ENCODE measurements around the gene GALNT6.

GALNT6 gene, protein sequence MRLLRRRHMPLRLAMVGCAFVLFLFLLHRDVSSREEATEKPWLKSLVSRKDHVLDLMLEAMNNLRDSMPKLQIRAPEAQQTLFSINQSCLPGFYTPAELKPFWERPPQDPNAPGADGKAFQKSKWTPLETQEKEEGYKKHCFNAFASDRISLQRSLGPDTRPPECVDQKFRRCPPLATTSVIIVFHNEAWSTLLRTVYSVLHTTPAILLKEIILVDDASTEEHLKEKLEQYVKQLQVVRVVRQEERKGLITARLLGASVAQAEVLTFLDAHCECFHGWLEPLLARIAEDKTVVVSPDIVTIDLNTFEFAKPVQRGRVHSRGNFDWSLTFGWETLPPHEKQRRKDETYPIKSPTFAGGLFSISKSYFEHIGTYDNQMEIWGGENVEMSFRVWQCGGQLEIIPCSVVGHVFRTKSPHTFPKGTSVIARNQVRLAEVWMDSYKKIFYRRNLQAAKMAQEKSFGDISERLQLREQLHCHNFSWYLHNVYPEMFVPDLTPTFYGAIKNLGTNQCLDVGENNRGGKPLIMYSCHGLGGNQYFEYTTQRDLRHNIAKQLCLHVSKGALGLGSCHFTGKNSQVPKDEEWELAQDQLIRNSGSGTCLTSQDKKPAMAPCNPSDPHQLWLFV

DNA sequence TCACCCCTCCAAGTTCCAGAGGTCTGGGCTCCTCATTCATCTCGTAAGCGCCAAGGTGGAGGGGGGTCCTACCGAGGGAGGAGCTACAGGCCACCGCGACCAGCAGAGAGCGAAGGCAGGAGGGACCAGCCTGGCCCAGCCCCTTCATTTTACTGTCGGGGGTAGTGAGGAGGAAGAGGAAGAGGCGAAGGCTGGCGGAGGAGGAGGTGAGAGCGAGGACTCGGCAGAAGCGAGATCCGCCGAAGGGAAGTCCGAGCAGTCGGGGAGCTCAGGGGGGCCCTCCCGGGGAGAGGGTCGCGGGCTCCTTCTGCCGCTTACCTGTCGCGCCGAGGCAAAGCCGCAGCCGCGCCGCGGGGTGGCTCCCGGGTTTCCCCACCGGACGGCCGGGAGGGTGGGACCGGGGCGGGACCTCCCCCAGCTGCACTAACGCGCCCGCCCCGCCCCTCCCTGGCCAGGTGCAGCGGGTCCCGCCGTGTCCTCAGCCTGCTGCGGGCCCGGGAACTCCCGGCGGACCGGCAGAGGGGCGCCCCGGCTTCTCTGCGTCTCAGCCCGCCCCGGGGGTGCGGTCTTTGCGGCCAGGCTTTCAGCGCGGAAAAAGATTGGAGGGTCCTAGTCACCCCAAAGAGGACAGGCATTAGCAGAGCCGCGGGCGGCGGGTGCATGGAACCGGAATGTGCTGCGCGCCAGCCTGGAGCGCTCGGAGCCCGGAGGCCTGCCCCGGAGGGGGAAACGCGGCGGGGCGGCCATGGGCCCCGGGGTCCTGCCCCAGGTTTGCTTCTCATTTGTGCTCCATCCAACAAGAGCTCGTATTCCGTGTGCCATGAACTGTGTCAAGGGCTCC, at the start of gene GALNT6:
Gene GALNT6 (minus strand): TSS at position 124 of the 841 bp plus-strand sequence. CDS start 11,625 bp downstream, outside the sequence.
- DNase-seq = peak; percentile 64

DNA sequence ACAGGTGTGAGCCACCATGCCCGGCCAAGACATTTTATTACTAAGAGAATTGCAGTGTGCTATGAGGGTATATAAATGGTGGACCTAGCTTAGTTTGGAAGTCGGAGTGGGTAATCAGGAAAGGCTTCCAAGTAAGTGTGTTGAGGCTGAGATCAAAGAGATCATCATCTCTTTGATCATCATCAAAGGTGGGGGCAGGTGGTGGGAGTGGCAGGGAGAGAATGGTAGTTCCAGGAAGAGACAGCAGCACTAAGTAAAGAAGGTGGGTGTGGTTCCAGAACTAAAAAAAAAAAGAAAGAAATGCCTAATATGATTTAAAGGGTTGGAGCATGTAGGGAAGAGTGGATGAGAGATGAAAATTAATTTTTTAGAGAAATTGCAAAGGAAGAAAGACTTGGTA, 48.1 kb upstream of the GALNT6 start:
- no peak for DNase-seq

DNA sequence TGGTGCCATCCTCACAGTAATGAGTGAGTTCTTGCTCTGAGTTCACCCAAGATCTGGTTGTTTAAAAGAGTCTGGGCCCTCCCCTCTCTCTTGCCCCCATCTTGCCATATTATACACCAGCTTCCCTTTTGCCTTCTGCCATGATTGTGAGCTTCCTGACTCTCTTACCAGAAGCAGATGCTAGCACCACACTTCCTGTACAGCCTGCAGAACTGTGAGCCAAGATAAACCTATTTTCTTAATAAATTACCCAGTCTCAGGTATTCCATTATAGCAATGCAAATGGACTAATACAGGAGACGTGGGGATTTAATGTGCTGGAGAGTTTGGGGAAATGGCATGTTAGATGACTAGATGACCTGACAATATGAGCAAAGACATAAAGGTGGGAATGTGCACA, 46.2 kb upstream of the GALNT6 start:
- no peak for DNase-seq

DNA sequence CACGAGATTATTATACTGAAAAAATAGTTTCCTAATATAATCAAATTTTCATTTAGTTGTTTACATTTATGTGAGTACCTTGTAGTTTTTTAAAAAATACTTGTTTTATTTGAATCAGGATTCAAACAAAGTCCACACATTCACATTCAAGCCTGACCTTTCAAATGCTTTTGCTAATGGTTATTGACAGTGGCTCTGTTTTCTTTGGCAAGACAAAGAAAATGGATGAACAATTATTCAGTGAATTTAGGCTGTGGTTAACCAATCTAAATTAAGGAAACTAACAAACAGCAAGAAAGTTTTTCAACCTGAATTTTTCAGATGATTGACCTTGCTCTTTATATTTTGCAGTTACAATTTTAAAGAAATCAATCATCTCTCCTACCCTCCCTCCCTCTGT, 43.1 kb upstream of the GALNT6 start:
- no peak for DNase-seq

DNA sequence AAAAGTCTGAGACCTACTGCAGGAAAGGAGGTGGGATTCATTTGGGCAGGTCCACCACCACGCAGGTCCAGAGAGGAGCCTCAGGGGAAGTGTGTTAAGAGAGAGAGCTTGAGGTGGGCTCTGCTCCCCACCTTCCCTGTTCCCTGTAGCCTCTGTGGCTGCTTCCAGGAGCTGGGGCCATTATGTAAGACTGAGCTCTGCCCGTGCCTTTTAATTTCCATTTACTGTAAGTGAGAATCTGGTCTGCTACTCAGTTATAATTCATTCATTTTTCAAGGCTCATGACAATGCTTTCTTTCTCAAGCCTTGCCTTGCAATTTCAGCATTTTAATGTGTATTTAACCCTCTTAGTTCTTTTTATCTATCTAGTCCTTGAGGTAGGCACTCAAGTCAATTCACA, 41.7 kb upstream of the GALNT6 start:
- no peak for DNase-seq

DNA sequence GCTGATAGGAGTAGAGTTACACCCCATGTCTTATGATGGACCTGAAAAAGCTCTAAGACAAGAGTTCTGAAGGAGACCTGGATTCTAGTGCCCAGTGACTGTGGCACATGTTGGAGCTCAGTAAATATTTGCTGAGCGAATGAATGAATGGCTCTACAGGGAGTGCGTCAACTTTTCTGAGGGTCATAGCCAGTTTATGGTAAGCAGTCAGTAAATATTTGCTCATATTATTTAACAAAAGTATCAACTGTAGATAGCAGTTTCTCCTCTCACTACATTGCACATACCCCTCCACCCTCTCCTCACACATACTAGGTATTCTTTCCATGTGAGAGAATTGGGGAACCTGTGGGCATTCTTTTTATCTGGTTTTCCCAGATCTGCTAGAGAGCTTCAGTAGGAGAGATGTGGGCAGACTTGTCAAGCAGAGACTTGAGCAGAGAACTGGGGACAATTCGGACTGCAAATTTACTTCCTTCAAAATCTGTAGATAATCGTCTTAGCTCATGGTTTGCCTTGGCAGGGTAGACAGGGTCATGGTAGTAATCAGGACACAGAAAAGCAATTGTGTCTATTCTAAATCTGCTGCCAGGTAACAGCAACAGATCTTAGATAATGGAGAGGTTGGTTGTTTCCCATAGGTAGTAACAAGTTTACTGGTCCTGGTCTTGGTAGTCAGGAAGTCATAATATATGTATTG, 39.1 kb upstream of the GALNT6 start:
- no peak for DNase-seq

DNA sequence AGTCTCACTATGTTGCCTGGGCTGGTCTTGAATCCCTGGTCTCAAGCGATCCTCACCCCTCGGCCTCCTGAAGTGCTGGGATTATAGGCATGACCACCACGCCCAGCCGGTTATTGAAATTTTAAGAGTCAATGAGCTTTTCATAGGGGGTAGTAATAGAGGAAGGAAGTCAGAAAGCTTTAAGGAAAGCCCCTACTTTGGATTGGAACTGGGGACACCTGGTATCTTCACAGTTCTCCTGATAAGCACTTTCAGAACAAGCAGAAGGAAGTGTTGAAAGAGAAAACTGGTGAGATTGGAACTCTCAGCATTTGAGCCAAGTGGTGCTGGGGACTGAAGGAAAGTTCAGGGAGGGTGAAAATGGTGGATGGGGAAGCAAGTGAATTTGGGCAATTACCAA, 38.5 kb upstream of the GALNT6 start:
- no peak for DNase-seq

DNA sequence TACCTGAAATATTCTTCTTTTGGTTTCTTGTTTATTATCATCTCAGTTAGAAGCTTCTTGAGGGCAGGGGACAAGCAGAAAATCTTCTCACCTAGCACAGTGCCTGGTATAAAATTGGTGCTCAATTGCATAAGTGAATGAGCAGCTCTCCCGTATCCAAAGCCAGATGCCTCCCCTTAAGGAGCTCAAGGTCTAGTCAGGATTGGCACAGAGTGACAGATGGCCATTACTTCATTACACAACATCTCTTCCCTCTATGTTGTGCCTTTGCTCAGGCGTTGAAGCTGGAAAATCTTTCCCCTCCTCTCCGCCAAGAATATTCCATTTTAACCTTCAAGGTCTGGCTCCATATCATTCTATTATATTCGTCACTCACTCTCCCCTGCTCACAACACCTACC, 37.0 kb upstream of the GALNT6 start:
- DNase-seq = no peak

DNA sequence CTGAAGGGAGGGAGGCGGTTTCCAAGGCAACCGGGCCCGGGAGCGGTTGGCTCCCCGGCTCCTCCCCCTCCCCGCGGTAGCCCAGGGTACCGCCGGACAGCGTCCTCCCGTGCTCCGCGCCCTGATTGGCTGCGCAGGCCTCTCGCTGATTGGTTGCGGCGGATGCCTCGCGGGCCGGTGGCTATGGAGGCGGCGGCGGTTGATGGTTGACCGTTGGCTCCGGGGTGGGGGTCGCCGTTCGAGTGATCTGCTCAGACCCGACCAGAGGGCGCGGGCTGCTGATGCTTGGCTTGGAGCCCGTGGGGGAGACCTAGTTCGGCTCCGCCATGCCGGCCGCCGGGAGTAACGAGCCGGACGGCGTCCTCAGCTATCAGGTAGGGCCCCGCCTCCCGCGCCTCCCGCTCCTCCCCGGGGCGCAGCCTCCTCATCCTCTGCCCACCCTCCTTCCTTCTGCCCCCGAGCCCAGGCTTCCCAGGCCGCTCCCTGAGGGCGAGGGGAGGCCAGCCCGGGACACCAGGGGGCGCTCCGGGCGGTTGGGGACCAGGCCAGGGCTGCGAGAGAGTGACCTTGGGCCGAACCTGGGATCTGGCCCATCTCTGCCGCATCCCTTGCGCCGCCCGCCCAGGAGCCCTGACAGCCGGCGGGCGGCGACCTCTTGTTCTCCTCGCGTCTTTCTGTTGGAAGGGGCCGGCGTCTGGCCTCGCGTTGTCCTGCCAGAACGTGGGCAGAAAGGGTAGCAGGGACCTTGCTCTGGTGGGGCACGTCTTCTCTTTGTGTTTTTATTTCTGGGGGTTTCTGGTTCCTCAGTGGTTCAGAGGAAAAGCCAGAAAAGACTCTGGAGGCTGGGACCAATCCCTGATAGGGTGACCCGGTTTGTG, 33.7 kb upstream of the GALNT6 start, which contains the start of gene SLC4A8:
Gene SLC4A8 (plus strand): TSS at position 170 of the 878 bp plus-strand sequence. CDS start 157 bp downstream, at position 327.
- DNase-seq = peak; percentile 89

DNA sequence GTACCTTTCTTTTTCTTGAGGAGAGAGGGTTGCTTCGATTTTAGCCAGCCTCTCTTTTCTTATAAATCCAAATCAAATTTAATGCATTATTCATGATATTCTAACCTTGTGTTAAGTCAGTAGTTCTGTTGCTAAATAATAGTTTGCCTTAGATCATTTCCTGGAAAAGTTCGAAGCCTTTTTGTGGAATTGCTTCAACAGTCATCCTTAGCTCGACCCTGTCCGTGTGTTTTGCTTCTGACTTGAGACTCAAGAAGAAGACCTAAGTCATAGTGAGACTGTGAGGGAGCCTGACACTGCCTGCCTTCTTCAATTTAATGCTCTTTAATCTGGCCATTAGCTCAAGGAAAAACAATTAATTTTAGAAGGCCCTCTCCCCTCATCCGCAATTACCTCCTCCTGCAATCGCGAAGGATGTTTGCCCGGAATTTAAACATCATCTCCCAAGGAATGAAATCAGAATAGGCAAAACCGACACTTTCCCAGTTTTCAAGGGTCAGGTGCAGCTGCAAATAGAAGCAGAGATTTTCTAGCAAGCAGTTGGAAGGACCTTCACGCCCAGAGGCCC, 33.0 kb upstream of the GALNT6 start:
- DNase-seq = no peak

DNA sequence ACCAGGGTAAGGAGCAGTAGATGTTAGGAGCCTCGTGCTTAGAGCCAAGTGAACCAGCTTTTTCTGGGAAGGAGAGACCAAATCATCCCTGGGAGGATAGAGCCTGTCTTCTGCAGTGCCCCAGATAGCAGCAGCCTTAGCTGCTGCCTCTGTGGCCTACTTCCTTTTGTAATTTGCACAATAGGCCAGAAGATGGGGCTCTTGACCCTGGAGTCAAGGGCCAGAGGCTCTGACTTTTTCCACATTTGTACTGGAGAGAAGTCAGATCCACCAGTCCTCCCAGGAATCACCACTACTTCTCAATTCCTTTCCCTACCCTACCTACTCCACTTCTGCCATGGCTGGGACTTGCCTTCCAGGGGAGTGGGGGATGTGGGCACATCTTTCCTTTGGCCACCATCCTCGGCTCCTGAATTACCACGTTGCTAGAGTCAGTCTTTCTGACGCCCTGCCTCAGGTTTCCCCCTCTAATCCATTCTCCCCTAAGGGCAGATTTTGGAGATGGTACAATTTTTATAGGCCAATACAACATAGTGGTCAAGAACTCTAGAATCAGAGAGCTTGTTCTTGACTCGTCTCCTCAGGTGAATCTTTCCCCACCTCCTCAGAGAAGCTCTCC, 30.2 kb upstream of the GALNT6 start:
- DNase-seq = peak; percentile 72

DNA sequence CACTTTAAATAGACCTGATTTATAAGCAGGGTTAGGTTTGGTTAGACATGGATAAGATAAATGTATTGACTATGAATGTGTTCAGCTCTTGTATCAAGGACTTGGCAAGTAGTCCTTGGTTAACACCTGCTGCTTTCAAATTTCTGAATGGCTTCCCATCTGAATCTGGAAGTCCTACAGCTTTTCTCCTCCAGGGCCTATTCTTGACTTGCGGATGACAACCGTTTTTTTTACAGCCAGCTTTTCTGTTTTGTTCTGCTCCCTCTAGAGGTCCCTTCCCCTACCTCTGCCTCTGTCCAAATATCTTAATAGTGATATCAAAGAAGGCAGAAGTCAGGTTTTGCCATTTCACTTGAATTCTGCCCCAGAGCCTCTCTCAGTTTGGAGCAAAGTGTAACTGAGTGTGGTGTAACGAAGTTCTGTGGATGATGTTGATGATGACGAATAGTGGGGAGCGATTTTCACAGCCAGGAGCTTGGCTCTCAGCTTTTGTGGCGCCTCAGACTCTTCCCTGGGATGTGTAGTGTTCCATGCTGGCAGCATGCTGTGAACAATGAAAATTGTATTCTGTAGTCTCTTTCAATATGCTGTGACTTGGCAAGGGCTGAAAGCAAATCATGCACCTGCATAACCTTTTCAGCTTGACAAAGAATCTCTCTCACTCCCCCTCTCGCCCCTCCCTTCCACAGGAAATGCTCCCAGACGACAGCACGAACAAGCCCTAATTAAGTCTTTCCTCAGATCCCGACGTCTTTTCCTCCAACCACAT, 28.4 kb upstream of the GALNT6 start:
- no peak for DNase-seq

DNA sequence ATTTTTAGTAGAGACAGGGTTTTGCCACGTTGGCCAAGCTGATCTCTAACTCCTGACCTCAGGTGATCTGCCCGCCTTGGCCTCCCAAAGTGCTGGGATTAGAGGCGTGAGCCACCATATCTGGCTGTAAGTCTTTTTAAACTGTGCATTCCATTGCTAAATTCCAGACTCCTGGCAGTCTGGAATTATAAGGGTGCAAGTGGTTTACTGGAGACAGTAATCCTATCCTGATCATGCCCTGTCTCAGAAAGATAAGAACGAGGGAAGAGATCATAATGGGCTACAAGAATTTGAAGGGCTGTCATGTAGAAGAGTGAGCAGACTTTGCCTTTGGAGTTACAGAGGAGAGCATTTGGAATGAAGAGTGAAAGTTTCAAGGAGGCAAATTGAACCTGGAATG, 26.6 kb upstream of the GALNT6 start:
- DNase-seq = no peak

DNA sequence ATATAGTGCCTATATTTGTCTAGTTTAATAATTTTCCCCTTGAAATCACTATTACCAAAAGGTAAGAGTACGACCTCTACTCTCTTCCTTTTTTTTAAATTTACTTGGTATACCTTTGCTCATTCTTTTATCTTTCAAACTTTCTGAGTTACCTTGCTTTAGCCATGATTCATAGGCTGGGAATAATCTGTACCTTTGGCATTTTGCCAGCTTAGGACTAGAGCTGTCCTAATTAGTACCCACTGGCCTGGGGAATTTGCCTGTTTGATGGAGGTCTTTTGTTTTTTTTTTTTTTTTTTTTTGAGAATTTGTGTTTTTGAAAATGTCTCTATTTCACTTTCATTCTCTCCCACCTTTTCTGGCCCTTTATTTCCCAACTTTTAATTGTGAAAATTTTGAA, 24.7 kb upstream of the GALNT6 start:
- DNase-seq = no peak

DNA sequence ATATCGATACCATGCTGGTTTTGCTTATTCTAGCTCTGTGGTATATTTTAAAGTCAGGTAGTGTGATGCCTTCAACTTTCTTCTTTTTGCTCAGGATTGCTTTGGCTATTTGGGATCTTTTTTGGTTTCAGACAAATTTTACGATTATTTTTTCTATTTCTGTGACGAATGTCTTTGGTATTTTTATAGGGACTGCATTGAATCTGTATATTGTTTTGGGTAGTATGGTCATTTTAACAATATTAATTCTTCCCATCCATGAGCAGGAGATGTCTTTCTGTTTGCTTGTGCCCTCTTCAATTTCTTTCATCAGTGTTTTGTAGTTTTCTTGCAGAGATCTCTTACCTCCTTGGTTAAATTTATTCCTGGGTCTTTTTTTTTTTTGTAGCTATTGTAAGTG, 22.6 kb upstream of the GALNT6 start:
- no peak for DNase-seq

DNA sequence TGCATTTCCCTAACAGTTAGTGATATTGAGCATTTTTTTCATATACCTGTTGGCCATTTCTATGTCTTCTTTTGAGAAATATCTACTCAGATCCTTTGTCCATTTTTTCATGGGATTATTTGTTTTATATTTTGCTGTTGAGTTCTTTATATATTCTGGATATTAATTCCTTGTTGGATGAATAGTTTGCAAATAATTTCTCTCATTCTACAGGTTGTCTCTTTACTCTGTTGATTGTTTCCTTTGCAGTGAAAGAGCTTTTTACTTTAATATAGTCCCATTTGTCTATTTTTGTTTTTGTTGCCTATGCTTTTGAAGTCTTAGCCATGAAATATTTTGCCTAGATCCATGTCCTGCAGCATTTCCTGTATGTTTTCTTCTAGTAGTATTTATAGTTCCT, 21.9 kb upstream of the GALNT6 start:
- no peak for DNase-seq

DNA sequence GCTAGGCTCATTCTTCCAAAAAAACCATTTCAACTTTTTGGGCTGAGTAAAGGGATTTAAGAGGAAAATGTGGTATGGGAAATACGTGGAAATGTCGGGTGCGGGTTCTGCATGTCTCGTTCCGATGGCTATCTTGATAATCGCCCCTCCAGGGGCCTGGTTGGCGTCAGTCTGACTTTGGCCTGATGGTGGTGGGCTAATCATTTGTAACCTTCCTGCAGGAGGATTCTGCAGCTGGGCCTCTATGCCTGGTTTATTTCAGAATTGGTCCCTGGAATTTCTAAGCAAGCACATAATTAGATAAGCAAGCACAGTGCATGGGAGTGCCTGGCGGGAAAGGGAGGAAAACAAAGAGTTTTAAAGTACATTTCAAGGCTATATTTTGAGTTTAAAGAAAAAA, 18.6 kb upstream of the GALNT6 start:
- DNase-seq = no peak

DNA sequence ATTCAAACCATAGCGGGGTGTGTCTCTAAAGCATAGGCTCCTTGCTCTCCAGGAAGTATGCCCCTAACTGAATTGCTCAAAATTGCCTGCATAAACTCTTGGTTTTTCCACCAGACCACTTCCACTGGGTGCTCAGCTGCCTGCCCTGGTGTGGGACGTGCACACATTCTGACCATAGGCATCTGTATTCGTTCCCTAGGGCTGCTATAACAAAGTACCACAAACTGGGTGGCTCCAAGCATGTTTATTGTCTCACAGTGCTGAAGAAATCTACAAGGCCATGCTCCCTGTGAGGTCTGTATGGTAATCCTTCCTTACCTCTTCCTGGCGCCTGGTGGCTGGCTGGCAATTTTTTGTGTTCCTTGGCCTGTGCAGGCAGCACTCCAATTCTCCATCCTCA, 16.4 kb upstream of the GALNT6 start:
- DNase-seq = no peak

DNA sequence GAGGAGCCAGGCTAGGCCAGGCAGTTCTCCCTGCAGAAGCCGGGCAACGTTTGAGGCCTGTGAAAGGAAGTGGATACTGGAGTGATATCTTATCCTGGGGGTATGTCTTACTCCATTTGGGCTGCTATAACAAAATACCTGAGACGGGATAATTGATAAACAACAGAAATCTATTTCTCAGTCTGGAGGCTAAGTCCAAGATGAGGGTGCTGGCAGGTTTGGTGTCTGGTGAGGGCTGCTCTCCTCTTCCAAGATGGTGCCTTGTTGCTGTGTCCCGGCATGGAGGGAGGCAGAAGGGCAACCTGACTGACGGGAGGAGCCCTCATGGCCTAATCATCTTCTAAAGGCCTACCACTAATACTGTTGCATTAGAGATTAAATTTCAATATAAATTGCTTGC, 15.7 kb upstream of the GALNT6 start:
- DNase-seq = no peak

DNA sequence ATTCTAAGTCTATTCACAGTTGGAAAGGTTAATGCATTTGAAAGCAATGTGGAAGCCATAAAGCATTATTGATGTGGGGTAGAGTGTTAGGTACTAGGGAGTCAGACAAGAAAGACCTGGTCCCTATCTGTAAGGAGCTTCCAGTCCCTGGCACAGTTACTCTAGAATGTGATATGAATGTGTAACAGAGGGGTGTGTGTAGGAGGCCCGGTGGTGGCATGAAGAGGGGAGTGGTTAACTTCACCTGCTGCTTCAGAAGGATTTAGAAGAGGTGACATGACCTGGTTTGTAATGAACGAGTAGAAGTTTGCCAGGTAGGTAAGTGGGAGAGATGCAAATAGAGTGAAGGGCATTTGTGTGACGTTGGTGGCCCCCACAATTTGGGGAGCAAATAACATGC, 15.1 kb upstream of the GALNT6 start:
- no peak for DNase-seq

All from activated CD4-positive, alpha-beta T cell treated with anti-CD3 and anti-CD28 coated beads, Interleukin-10, Interleukin-2, amounts not matched to agents 100 ng/mL and 50 ng/mL, durations not matched to agents 16 hours and 8 hours (primary cell).